ENCODE data around the gene LAMP1.

DNA sequence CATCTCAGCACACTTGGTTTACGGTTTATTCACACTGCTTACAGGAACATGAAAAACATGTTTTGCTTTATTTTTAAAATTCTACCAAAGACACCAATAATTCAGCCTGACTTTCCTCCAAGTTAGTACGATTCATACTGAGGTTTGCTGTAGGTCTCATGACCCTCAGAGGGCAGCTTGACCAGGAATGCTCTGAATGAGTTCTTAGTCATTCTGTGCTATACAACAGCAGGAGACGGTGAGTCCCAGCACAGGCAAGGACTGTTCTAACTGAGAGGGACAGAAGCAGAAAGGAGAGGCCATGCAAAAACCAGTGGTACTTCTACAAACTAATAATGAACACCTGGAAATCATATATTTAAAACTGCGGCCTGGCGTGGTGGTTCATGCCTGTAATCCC, 60.5 kb downstream of the LAMP1 start:
- TF ChIP-seq, protein P1, sequence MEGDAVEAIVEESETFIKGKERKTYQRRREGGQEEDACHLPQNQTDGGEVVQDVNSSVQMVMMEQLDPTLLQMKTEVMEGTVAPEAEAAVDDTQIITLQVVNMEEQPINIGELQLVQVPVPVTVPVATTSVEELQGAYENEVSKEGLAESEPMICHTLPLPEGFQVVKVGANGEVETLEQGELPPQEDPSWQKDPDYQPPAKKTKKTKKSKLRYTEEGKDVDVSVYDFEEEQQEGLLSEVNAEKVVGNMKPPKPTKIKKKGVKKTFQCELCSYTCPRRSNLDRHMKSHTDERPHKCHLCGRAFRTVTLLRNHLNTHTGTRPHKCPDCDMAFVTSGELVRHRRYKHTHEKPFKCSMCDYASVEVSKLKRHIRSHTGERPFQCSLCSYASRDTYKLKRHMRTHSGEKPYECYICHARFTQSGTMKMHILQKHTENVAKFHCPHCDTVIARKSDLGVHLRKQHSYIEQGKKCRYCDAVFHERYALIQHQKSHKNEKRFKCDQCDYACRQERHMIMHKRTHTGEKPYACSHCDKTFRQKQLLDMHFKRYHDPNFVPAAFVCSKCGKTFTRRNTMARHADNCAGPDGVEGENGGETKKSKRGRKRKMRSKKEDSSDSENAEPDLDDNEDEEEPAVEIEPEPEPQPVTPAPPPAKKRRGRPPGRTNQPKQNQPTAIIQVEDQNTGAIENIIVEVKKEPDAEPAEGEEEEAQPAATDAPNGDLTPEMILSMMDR (IDR thresholded peaks at IDR 0.05), result no peak
- TF ChIP-seq POLR2A (IDR thresholded peaks at IDR 0.05), result no peak

Measured in right lobe of liver (tissue), 4 donors.